HG03565 (cell line): ENCODE data around the gene SLC27A6.
"Not testable (repeated sequence)": the region's sequence is repeated elsewhere in the genome, so short reads cannot be mapped to it uniquely, and the experiment has no call there.

ENCODE experiments used
- ATAC-seq: cut with Tn5 transposase; IDR thresholded peaks from one replicate; pipeline ENCODE4 v1.9.1; 2021; ENCODE audit warnings: mild to moderate bottlenecking, moderate library complexity; ENCODE audit not compliant: unreplicated experiment

Gene SLC27A6

DNA sequence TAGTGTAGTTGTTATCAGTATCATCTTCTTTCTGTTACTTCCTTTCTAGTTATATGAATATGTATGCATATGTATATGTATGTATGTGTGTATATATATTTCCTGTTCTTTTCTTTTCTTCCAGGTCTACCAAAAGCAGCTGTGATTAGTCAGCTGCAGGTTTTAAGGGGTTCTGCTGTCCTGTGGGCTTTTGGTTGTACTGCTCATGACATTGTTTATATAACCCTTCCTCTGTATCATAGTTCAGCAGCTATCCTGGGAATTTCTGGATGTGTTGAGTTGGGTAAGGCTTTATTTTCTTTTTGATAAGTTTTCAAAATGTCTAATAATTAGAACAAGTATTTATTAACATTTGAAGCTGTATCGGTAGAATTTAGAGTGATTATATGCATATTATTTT lies 23.2 kb downstream of the SLC27A6 start:
- ATAC-seq = no peak

DNA sequence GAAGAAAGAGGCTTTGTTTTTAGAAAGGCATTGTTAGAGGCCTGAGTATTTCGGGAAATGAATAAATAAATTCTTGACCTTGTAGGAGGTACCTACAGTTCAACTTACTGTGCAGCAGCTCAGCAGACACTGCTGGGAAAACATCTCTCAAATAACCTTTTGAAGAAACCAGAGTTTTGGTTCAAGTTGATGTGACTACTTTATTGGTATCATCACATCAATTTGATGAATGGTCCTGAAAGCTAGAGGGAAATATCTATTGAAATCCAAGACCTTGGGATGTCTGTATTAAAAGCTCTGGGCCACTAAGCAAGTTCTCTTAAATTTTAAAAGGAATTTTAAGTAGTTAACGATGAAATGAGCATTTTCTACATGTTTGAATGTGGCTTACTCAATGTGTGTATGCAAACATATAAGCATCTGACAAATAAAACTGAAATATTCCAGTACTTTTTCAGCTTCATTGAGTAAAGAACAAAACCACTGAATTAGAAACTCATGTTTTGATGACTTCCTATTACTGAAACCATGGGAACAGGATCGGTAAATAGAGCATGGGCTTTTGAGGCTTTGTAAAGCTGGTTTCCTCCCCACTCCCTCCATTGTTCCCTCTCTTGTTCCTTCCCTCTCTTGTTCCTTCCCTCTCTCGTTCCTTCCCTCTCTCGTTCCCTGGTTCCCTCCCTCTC lies 36.7 kb downstream of the SLC27A6 start:
- ATAC-seq = no peak

DNA sequence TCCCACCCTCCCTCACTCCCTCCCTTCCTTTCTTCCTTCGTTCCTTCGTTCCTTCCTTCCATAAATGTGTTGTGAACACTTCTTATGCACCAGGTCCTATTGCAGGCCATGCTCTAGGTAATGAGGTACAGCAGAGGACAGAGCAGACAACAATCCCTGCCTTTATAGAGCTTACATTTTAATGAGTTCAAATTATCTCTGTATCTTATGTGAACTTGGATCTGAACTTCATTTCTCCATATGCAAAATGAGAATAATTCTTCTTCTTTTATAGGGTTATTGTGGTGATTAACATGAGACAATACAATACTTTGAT lies 37.2 kb downstream of the SLC27A6 start:
- ATAC-seq = no peak

DNA sequence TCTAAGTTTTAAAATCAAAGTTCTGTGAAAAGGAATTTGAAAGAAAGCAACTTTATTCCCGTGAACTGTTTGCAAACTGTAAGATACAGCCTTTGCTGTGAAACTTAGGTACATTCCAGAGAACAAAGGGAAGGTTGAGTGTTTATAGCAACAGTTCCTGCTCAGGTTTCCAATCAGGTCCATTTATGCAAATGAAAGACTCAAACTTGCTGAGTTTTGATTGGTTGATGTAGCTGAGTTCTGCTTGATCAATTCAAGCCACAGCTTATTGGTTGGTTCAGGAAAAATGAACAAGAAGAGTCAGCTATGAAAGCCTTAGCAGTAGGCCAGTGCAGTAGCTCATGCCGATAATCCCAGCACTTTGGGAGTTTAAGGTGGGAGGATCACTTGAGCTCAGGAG lies 37.9 kb downstream of the SLC27A6 start:
- no peak for ATAC-seq

DNA sequence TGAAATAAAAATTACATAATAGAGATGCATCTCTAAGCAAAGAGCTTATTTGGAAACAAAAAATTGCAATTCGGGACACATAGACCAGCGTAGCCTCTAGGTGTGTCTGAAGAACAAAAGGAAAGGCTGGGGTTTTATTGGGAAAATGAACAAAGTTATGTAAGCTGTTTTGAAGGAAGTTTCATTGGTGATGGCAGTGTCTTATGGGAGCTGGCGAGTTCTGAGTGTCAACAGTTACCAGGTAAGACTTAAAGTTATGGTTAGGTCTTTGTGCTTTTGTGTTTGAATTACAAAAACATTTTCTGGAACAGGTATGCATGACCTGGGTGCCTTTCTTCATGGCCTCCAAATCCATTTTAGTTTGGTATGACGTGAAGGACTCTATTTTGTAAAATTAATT lies 48.9 kb downstream of the SLC27A6 start:
- no peak for ATAC-seq

DNA sequence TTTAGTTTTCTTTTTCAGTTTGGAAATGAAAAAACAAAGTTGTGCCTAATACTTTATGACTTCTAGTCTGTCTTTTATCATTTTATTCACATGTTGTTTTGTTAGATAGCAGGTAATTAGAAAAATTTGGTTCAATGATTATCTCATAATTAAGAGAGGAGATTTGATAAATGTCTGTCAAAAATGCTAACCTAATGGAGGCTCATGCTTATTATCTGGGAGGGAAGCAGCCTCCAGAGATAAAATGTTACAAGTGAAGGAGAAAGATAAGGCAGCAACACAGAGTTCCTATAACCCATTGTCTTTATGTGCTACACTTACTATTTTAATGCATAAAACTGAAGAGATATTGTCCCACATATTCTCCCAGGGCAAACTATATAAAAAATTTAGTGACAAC lies 53.5 kb downstream of the SLC27A6 start:
- ATAC-seq = no peak

DNA sequence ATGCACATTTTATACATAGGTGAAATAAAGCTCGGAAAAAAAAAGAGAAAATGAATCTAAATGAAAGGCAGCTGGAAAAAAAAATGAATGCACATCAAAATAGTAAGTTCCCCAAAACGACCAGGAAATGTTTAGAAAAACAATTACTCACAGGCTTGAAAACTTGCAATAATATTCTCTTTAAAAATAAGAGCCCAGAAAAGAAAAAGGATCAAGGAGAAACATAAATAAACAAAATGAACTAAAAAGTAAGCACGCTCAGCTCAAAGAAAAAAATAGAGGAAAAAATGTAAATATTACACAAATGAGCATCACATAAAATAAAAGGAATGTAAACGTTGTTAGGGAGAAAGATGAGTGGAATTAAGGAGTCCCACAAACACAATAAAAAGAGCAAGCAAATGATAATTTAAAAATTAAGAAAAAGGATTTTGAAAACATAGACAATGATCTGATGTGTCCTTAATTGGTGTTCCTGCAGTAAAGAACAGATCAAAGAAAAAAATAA lies 54.2 kb downstream of the SLC27A6 start:
- ATAC-seq = no peak

DNA sequence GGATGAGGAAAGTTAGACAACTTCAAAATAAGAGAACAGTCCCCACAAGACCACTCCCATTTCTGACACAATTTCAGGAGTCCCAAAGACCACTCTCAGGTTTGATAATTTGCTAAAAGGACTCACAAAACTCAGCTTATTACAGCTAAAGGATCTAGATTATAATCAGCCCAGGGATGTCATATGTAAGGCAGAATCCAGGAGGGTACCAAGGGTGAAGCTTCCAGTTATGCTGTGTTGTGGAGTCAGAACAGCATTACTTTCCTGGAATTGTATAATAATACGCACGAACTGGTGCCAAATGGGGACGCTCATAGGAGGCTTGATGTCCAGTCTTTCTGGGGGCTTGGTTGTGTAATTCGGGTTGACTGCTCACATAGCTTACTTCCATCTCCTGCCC lies 55.4 kb downstream of the SLC27A6 start:
- ATAC-seq = no peak

DNA sequence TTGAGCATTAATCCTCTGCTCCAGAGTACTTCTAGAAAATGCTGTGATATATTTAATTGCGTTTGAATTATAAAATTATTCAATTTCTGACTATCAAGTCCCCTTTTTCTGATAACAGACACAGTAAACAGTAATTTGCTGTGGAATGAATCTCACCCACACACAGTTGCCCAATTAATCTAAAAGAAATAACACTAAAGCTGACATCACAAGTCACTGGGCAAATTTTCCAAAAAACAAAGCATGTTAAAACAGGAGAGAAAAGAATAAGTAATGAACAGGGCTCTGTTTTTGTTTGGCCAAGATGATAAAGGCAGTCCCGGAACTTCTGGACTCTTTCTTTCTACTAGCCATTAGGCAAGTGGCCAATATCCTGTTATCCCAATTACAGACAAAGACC lies 56.5 kb downstream of the SLC27A6 start:
- ATAC-seq = no peak

DNA sequence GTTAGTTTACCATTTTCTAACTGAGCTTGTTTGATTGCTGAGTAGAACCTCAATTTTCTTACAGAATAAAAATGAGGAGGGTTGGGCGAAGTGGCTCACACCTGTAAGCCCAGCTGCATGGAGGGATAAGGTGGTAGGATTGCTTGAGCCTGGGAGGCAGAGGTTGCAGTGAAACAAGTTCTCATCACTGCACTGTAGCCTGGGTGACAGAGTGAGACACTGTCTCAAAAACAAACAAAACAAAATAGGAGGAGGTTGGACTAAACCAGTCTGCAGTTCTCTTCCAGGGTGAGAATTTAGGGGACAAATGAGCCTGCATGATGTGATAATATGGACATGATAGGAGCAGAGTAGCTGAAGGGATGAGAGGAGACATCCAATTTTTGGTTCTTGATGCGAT lies 57.3 kb downstream of the SLC27A6 start:
- ATAC-seq = no peak

DNA sequence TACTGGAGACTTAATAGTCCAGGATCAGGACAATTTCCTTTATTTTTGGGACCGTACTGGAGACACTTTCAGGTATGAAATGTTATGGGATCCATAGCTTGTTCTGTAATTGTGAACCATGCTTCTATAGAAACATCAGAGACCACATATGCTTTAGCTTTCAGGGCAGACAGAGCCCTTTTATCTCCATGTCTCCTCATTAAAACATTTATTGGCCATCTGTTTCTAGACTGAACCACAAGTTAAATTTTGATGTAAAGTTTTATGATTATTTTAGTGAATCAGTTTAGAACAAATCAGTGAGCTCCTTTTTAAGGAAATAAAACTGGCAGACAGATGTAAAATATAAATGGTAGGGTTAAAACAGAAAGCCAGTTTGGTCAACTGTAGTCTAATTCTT lies 62.0 kb downstream of the SLC27A6 start:
- ATAC-seq = no peak

DNA sequence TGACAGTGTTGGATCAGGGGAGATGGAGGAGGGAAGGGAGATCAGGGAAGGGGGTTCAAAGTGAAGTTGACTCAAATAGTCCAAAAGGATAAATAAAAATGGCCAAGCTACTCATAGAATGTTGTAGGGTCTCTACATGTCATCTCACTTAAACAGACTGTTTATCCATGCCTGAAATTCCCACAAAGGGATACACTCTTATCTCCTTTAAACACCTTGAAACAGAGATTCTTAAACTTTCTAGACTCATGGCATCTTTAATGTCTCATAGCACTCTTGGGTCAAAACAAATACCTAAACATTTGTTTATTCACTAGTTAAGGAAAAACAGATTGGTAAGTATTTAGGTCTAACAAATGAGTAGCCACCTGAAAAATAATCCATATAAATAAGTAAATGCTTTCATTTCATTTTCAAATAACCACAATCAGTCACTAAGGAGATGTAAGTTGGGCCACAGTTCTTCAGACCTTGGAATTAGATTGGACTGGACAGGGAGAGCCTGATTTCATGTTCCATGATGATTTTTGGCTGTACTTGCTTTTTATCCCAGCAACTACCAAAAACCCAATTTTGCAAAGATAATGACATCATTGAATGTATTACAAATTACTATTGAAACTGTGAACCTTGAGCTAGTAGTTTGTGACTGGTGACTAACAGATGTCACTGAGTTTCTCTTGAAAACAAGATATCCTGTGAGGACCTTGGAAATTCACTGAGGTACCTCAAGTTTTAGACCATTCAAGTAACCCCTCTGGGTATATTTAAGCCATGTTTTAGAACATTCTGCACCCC lies 66.8 kb downstream of the SLC27A6 start:
- ATAC-seq = no peak

DNA sequence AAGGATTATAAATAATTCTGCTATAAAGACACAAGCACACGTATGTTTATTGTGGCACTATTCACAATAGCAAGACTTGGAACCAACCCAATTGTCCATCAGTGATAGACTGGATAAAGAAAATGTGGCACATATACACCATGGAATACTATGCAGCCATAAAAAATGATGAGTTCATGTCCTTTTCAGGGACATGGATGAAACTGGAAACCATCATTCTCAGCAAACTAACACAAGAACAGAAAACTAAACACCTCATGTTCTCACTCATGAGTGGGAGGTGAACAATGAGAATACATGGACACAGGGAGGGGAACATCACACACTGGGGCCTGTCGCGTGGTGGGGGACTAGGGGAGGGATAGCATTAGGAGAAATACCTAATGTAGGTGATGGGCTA lies 71.0 kb downstream of the SLC27A6 start:
- not testable (repeated sequence) for ATAC-seq

DNA sequence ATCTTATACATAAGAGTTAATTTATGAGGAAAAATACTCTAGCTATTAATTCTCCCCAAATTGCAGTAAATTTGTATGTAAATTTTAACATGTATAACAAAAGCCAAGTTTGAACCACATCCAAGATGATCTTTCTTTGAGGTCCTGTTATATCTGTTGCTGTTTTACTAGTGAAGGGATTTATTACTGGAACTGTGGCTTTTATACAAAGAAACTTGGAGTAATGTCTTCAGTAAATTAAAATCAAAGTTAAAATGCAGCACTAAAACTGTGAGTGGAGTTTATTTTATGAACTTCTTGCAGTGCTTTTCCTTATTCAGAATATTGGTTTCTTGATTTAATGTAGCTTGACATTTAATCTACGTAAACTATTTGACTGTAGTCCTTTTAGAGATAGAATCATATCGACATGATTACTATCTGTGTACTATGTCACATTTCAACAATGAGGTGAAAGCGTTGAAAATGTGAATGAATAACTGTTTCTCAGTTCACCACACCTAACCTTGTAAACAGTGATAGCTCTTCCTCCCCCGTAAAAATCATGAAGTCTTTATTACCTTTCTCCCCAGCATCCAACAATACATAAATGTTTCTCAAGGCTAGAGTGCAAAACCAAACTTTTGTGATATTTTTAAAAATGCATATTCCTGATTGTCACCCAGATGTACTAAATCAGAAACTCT lies 76.1 kb downstream of the SLC27A6 start:
- no peak for ATAC-seq

DNA sequence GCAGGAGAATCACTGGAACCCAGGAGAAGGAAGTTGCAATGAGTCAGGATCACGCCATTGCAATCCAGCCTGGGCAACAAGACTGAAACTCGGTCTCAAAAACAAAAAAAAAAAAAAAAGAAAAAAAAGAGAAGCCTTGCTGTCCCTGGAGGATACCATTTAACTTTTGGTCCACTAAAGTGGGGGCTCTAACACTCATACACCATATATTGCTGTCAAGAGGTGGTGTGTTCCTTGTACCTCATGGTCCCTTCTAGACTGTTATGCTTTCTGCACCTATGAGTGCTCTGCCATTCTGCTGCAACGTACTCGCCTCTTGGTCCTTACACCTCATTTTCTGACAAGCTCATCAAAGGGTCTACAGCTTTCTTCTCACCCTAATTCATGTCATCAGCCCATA lies 77.0 kb downstream of the SLC27A6 start:
- ATAC-seq = no peak

DNA sequence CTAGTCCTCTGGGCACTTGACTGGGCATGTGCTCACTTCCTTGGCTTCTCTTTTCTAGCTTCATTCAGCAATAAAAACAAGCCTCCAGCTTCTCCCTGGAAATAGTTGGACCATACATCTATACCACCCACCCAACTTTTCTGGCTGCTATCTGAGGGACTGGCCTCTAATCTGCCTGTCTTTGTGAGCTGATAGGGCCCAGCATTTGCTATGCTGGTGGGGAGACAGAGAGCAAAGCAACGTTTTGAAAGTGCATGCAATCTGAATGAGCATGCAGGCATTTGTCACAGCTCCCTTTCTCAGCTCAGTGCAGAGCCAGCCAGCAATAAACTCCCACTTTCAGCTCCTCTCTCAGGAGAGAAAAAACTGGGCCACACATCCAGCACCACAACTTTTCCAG lies 78.6 kb downstream of the SLC27A6 start:
- no peak for ATAC-seq

DNA sequence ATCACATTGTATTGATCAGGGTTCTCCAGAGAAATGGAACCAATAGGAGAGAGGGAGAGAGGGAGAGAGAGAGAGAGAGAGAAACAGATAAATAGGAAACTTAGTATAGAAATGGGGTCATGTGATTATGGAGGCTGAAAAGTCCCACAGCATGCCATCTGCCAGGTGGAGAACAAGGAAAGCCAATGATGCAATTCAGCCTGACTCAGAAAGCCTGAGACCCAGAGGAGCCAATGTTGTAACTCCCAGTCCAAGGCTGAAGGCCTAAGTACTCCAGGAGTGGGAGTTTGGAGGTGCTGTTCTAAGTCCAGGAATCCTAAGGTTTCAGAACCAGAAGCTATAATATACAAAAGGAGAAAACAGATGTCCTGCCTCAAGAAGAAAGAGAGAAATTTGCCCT lies 80.9 kb downstream of the SLC27A6 start:
- no peak for ATAC-seq

DNA sequence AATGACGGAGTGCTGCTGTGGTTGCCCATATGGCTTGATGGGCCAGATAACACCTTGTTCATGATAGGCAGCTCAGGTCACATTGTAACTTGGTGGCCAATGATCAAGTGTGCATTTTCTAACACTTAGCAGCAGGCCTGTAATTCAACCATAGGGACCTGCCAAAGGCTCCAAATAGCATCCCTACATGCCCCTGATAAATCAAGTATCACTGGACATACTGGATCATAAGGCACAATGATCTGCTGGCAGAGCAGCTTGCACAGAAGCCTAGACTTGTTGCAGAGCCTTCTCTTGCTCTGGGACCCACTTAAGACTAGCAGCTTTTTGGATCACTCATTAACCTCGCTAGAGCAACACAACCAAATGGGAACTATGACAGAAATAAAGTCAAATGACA lies 83.2 kb downstream of the SLC27A6 start:
- no peak for ATAC-seq

DNA sequence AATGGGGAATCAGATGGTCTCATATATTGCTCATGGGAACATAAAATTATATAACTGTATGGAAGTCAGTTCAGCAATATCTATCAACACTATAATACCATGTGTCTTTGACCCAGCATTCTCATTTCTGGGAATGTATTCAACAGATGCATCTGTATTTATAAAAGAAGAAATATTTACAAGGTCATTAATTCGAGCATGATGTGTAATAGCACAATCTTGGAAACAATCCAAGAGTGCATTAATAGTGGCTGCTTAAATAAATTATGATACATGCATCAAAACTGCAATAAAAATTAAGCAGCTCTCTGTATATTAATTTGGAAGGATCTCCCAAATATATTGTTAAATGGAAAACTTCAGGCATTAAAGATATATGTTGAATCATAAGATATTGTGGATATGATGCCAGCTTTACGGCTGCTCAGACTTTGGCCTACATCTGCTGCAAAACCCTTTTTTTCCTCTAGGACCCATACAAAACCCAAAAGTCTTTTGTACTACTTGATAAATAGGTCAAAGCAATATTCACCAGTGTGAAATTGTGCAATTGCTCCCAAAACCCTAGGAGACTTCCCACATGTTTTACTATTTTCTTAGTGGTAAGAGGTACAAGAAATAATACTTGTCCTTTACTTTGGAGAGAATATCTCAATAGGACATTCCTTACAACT lies 84.0 kb downstream of the SLC27A6 start:
- ATAC-seq = no peak

DNA sequence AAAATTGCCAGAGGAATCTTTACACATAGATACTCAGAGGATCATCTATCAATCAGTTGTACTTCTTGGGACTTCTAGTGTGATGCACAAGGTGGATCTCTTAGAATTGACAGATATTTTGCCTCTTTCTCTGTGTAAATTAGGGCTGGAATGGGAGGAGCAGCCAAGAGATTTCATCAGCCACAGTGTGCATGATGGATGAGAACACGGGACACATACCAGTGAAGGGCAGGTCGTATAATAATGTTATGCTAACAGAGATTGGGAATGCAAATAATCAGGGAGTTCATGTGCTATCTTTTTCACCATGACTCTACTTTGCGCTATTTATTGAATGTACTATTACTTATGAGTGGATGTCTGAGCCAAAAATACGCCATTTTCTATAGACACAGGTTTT lies 86.0 kb downstream of the SLC27A6 start:
- ATAC-seq = no peak

DNA sequence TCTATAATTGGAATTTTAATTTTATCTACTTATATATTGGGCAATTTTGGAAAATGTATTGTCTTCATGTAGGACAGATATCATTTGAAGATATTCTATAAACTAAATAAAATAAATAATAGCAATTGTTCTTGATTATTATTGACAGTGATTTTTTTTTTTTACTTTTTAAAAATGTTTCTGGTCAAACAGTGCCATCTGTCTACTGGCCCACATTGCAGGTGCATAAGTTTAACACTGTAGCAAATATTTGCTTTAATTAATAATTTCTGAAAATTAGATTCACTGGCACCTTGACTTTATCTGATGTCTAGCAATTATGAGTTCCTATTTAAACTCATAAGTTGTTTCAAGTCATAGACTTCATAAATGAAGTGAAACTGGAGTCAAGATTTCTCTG lies 88.2 kb downstream of the SLC27A6 start:
- no peak for ATAC-seq

DNA sequence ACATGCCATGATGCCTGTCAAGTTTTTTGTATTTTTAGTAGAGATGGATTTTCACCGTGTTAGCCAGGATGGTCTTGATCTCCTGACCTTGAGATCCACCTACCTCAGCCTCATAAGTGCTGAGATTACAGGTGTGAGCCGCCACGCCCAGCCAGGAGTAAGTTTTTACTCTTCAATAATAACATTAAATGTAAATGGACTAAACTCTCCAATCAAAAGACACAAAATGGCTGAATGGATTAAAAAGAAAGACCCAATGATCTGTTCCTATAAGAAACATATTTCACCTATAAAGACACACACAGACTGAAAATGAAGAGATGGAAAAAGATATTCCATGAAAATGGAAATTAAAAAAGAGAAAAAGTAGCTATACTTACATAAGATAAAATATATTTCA lies 92.0 kb downstream of the SLC27A6 start:
- ATAC-seq = no peak
